OCI-LY1 (cell line): ENCODE measurements around the gene C4orf46.

Source experiments
- EZH2 ChIP-seq: fragments of 200-600 bp; sonication (generic), shearing (Covaris generic); IDR thresholded peaks from 2 replicates; pipeline ENCODE4 v1.8.0; 2017; ENCODE audit warnings: borderline replicate concordance, mixed run types, mild to moderate bottlenecking, antibody characterized with exemption, low read length, moderate library complexity, mixed read lengths
- TF ChIP-seq, protein P1 (sequence below): fragments of 200-600 bp; sonication (generic), shearing (Covaris generic); IDR thresholded peaks from 2 replicates; pipeline ENCODE4 v1.5.1; 2017; ENCODE audit warnings: mild to moderate bottlenecking, antibody characterized with exemption, low read length, moderate library complexity, mixed read lengths

- no peak for TF ChIP-seq EZH2
- TF ChIP-seq, protein P1, sequence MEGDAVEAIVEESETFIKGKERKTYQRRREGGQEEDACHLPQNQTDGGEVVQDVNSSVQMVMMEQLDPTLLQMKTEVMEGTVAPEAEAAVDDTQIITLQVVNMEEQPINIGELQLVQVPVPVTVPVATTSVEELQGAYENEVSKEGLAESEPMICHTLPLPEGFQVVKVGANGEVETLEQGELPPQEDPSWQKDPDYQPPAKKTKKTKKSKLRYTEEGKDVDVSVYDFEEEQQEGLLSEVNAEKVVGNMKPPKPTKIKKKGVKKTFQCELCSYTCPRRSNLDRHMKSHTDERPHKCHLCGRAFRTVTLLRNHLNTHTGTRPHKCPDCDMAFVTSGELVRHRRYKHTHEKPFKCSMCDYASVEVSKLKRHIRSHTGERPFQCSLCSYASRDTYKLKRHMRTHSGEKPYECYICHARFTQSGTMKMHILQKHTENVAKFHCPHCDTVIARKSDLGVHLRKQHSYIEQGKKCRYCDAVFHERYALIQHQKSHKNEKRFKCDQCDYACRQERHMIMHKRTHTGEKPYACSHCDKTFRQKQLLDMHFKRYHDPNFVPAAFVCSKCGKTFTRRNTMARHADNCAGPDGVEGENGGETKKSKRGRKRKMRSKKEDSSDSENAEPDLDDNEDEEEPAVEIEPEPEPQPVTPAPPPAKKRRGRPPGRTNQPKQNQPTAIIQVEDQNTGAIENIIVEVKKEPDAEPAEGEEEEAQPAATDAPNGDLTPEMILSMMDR, result no peak
Measured at GRCh38 chr4:158681629-158682028, 9.9 kb upstream of the C4orf46 start.
